Neural progenitor cell (in vitro differentiated cells): ENCODE data around the gene CD2AP. TPM values are rescaled to one million over a fixed set of nuclear protein-coding genes. Genes with fewer than 3 reads are reported as not detected.

Experiments
- DNase-seq: peaks from one replicate; pipeline ENCODE4 v3.0.0-alpha.2; 2016; ENCODE audit warnings: low spot score
- H2AFZ ChIP-seq: fragments of 200-600 bp; sonication (generic); replicated peaks from 2 replicates; pipeline ENCODE4 v1.6.1; 2016; ENCODE audit warnings: antibody characterized with exemption
- H3F3A ChIP-seq: fragments of 200-600 bp; sonication (generic); 2 replicates; pipeline ENCODE4 v1.6.1; 2016; ENCODE audit warnings: antibody characterized with exemption, low read depth
- H3K27ac ChIP-seq: fragments of 200-600 bp; sonication (generic); 2 replicates; pipeline ENCODE4 v1.5.1; 2016; ENCODE audit warnings: mild to moderate bottlenecking
- H3K27me3 ChIP-seq: fragments of 200-600 bp; sonication (generic); 2 replicates; pipeline ENCODE4 v1.6.1; 2016; ENCODE audit warnings: mild to moderate bottlenecking, moderate library complexity
- H3K36me3 ChIP-seq: fragments of 200-600 bp; sonication (generic); 2 replicates; pipeline ENCODE4 v1.5.1; 2016
- H3K4me1 ChIP-seq: fragments of 200-600 bp; sonication (generic); 2 replicates; pipeline ENCODE4 v1.6.1; 2016; ENCODE audit warnings: mixed run types
- H3K4me2 ChIP-seq: fragments of 200-600 bp; sonication (generic); 2 replicates; pipeline ENCODE4 v1.6.1; 2016
- H3K4me3 ChIP-seq: fragments of 200-600 bp; sonication (generic); 2 replicates; pipeline ENCODE4 v1.5.1; 2016
- H3K79me2 ChIP-seq: fragments of 200-600 bp; sonication (generic); 2 replicates; pipeline ENCODE4 v1.6.1; 2016; ENCODE audit warnings: low read depth
- H3K9ac ChIP-seq: fragments of 200-600 bp; sonication (generic); 2 replicates; pipeline ENCODE4 v1.6.1; 2016
- H3K9me3 ChIP-seq: fragments of 200-600 bp; sonication (generic); 2 replicates; pipeline ENCODE4 v1.5.1; 2016; ENCODE audit warnings: low read depth
- H4K20me1 ChIP-seq: fragments of 200-600 bp; sonication (generic); 2 replicates; pipeline ENCODE4 v1.6.1; 2016; ENCODE audit warnings: low read depth
- H3K27ac Mint-ChIP-seq: 3 replicates; pipeline ENCODE4 v1.8.0; 2021; ENCODE audit warnings: mixed read lengths
- H3K27me3 Mint-ChIP-seq: 2 replicates; pipeline ENCODE4 v1.8.0; 2022; ENCODE audit warnings: low read depth, mild to moderate bottlenecking, inconsistent platforms, moderate library complexity, mixed read lengths; ENCODE audit not compliant: insufficient read depth
- H3K36me3 Mint-ChIP-seq: 3 replicates; pipeline ENCODE4 v1.8.0; 2021; ENCODE audit warnings: mixed read lengths
- H3K4me1 Mint-ChIP-seq: 3 replicates; pipeline ENCODE4 v1.8.0; 2021; ENCODE audit warnings: mixed read lengths
- H3K4me3 Mint-ChIP-seq: 3 replicates; pipeline ENCODE4 v1.8.0; 2021; ENCODE audit warnings: mild to moderate bottlenecking, moderate library complexity, mixed read lengths
- H3K9me3 Mint-ChIP-seq: 3 replicates; pipeline ENCODE4 v1.8.0; 2020; ENCODE audit warnings: mixed read lengths
- EZH2 ChIP-seq: fragments of 200-600 bp; sonication (generic); IDR thresholded peaks from 2 replicates; pipeline ENCODE4 v1.6.1; 2017; ENCODE audit warnings: antibody characterized with exemption, mild to moderate bottlenecking, moderate library complexity
- EZH2phosphoT487 ChIP-seq: fragments of 200-600 bp; sonication (generic); IDR thresholded peaks from 2 replicates; pipeline ENCODE4 v1.6.1; 2017; ENCODE audit warnings: antibody characterized with exemption
- total RNA-seq: library from RNA; depleted of rRNA; stranded (reverse); fragments of >200 nt; gene quantifications from 2 replicates; pipeline ENCODE4 v1.2.3, GENCODE V29; 2015; ENCODE audit warnings: low replicate concordance
- TF ChIP-seq, protein P1 (sequence below): fragments of 200-600 bp; sonication (generic); IDR thresholded peaks from 2 replicates; pipeline ENCODE4 v1.5.1; 2017; ENCODE audit warnings: antibody characterized with exemption, mild to moderate bottlenecking

The CD2AP gene
- total RNA-seq, 1 donor from 2014 or later, result 55.3 TPM

DNA sequence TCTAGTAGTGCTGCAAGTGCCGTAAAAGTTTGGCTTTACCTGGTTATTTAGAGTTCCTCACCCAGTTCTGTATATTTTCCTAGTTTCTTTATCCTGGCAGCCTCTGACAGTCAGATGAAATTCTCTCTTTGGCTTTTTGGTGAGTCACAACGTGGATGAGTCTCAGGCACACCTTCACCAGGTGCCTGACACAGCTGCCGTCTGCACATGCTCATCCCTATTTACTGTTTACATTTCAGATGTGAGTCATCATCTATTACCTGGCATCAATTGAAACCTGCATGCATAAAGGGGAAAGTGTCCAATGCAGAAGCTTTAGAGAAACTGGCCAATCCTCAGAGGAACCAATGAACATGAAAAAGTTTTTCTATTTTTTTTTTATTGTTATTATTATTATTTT, 187.5 kb downstream of the CD2AP start:
- Histone ChIP-seq H3K79me2 (no peaks in the 10 kb centered on the region), H3K9ac (no peak overlapping the region), H3K4me1 (peaks cover 32% of the 10 kb centered on the region), H3F3A (peaks cover 22% of the 10 kb centered on the region), H3K27ac (no peak overlapping the region), H3K27me3 (no peaks in the 10 kb centered on the region), H4K20me1 (no peaks in the 10 kb centered on the region), H3K4me2 (no peak overlapping the region), H2AFZ (no peak overlapping the region), H3K4me3 (no peak overlapping the region), H3K36me3 (no peaks in the 10 kb centered on the region), H3K9me3 (no peaks in the 10 kb centered on the region)
- TF ChIP-seq EZH2, result no peak
- TF ChIP-seq, protein P1, sequence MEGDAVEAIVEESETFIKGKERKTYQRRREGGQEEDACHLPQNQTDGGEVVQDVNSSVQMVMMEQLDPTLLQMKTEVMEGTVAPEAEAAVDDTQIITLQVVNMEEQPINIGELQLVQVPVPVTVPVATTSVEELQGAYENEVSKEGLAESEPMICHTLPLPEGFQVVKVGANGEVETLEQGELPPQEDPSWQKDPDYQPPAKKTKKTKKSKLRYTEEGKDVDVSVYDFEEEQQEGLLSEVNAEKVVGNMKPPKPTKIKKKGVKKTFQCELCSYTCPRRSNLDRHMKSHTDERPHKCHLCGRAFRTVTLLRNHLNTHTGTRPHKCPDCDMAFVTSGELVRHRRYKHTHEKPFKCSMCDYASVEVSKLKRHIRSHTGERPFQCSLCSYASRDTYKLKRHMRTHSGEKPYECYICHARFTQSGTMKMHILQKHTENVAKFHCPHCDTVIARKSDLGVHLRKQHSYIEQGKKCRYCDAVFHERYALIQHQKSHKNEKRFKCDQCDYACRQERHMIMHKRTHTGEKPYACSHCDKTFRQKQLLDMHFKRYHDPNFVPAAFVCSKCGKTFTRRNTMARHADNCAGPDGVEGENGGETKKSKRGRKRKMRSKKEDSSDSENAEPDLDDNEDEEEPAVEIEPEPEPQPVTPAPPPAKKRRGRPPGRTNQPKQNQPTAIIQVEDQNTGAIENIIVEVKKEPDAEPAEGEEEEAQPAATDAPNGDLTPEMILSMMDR, result no peak
- TF ChIP-seq EZH2phosphoT487, result no peak
- Mint-ChIP-seq H3K4me1 (peaks cover 37% of the 10 kb centered on the region), H3K9me3 (no peaks in the 10 kb centered on the region), H3K4me3 (no peak overlapping the region), H3K27me3 (peaks cover 1% of the 10 kb centered on the region), H3K27ac (no peak overlapping the region), H3K36me3 (no peaks in the 10 kb centered on the region)
- DNase-seq, result no peak

DNA sequence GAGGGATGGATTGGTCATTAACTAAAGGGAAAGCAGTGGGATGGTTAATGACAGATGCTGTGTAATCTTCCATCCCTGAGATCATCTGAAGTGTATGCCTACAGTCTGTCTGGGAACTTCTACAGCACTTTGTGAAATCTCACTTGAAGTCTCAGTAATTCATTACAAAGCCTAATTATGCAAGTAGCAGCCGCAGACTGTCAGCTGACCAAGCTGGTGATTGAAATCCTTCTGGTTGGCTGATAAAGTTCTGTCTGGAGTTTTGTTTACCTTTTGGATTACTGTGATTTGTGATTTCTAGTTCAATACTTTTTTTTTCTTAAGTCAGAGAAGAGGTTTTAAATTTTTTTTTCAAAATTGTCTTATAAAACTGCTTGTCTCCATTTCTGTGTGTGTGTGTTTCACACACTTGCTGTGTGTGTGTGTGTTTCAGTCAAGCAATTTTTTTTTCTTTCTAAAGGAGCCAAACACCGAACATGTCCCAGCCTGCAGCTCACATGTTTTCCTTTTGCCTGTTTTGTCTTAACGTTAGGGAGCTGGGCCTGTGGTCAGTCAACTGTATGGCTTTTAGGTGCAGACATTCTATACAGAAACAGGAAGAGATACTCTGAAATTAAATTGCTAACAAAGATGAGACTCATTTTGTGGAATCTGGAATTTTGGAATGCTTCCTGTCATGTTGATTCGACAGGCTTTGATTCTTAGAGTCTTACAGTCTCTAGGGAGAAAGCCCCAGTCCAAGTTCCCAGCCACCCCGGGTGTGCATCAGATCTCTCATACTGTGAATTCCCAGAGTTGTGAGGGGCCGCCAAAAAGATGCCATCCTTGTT, 192.3 kb downstream of the CD2AP start:
- H3K79me2 ChIP-seq, result no peaks in the 10 kb centered on the region
- no peak overlapping the region for H3K9ac ChIP-seq
- peak overlapping the region; percentile 2 for H3K4me3 ChIP-seq
- H3K4me2 ChIP-seq, result peak overlapping the region; percentile 60
- Mint-ChIP-seq H3K36me3 (no peaks in the 10 kb centered on the region), H3K27me3 (peaks cover 2% of the 10 kb centered on the region), H3K4me3 (peak overlapping the region; percentile 51), H3K27ac (peak overlapping the region; percentile 93), H3K4me1 (peaks cover 45% of the 10 kb centered on the region), H3K9me3 (peaks cover 5% of the 10 kb centered on the region)
- H2AFZ ChIP-seq, result no peak overlapping the region
- peaks cover 39% of the 10 kb centered on the region for H3K4me1 ChIP-seq
- H3K9me3 ChIP-seq, result no peaks in the 10 kb centered on the region
- peak overlapping the region; percentile 87 for H3K27ac ChIP-seq
- no peaks in the 10 kb centered on the region for H4K20me1 ChIP-seq
- peaks cover 19% of the 10 kb centered on the region for H3F3A ChIP-seq
- H3K27me3 ChIP-seq, result no peaks in the 10 kb centered on the region
- no peaks in the 10 kb centered on the region for H3K36me3 ChIP-seq
- TF ChIP-seq EZH2 (no peak), EZH2phosphoT487 (no peak)
- TF ChIP-seq, protein P1, result no peak
- peak; percentile 69 for DNase-seq

GRCh38 chr6:47670851-47671250, 193.3 kb downstream of the CD2AP start:
- Histone ChIP-seq H3F3A (peaks cover 19% of the 10 kb centered on the region), H3K4me2 (peak overlapping the region; percentile 60), H3K27me3 (no peaks in the 10 kb centered on the region), H4K20me1 (no peaks in the 10 kb centered on the region), H3K9ac (no peak overlapping the region), H3K36me3 (no peaks in the 10 kb centered on the region), H3K4me1 (peaks cover 39% of the 10 kb centered on the region), H3K79me2 (no peaks in the 10 kb centered on the region), H3K27ac (peak overlapping the region; percentile 87), H2AFZ (no peak overlapping the region), H3K4me3 (no peak overlapping the region), H3K9me3 (no peaks in the 10 kb centered on the region)
- H3K27ac Mint-ChIP-seq, result peak overlapping the region; percentile 90
- DNase-seq, result peak; percentile 68
- peaks cover 2% of the 10 kb centered on the region for H3K27me3 Mint-ChIP-seq
- no peaks in the 10 kb centered on the region for H3K36me3 Mint-ChIP-seq
- peaks cover 45% of the 10 kb centered on the region for H3K4me1 Mint-ChIP-seq
- H3K4me3 Mint-ChIP-seq, result no peak overlapping the region
- no peak for TF ChIP-seq EZH2
- TF ChIP-seq EZH2phosphoT487, result no peak
- TF ChIP-seq, protein P1, result no peak
- H3K9me3 Mint-ChIP-seq, result peaks cover 5% of the 10 kb centered on the region
